GM10266 (cell line): ENCODE data around the gene PHYKPL.

Experiments used
- DNase-seq: peaks from one replicate; pipeline ENCODE4 v3.0.0; 2012; ENCODE audit errors: extremely low spot score
- CTCF ChIP-seq: IDR thresholded peaks from 2 replicates; pipeline ENCODE4 v1.5.1; 2012; ENCODE audit warnings: mild to moderate bottlenecking, low read depth; ENCODE audit not compliant: control insufficient read depth, insufficient read depth; ENCODE audit errors: missing control alignments

Gene PHYKPL

DNA sequence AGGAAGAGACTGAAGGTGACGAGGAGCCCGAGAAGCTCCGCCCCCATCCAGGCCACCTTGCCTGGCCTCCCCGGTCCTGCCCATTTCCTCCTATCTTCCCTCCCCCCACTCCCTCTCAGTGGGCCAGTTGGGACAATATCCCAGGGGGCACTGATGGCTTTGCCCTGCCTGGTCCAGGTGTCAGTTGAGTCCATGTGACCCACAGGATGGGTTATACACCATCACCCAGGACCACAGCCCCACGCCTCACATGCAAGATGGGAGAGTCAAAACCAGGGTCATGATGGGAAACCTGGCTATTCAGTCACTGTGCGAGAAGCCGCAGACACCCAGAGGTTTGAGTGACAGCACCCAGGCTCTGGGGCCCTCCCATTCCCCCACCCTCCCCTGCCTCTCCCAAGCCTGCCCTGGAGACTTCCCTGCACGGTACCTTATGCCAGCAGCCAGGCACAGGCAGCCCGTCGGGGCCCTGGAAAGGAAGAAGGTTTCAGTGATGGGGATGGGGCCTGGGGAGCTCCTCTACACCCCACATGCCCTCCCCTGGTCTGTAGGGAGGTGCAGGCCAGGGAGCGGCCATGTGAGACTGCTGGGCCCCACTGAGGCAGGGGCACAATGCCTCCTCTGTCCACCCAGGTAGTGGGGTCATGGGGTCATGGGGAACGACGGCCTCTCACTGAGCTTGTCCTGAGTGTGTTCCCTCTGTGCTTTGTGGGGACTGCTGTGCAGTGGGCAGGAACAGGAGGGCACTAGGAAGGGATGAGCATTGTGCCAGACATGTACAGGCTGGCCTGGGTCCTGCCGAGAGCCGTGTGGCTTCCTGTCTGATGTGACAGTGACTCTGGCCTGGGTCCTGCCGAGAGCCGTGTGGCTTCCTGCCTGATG, 6.3 kb upstream of the PHYKPL start:
- DNase-seq, result no peak
- TF ChIP-seq CTCF, result no peak

GRCh38 chr5:178238313-178238635, 5.7 kb upstream of the PHYKPL start:
- no peak for DNase-seq
- no peak for TF ChIP-seq CTCF

GRCh38 chr5:178237431-178238312, 5.1 kb upstream of the PHYKPL start:
- no peak for TF ChIP-seq CTCF
- no peak for DNase-seq

- no peak for TF ChIP-seq CTCF
- no peak for DNase-seq
Observed at GRCh38 chr5:178236679-178237078, 4.1 kb upstream of the PHYKPL start.

DNA sequence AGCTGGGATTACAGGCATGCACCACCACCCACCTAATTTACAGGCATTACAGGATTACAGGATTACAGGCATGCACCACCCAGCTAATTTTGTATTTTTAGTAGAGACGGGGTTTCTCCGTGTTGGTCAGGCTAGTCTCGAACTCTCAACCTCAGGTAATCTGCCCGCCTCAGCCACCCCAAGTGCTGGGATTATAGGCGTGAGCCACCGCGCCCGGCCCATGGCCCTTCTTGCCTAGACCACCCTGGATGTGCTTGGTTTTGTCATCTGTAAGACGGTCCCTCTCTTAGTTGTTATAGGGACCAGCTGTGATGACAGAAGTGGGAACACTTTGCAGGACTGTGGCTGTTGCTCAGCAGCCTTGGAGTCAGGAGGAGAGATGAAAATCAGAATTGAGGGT, 3.5 kb upstream of the PHYKPL start:
- DNase-seq, result no peak
- no peak for TF ChIP-seq CTCF

- no peak for DNase-seq
- TF ChIP-seq CTCF, result no peak
Observed at GRCh38 chr5:178235588-178235974, 3.0 kb upstream of the PHYKPL start.
